HepG2 (cell line): Measurements from ENCODE around the gene SERTAD3. TPM values are rescaled to one million over a fixed set of nuclear protein-coding genes. Genes with fewer than 3 reads are reported as not detected.
A peak's percentile ranks its signal among the peaks of the same experiment; 100 is the strongest.

Source experiments
- CEBPG ChIP-seq: IDR thresholded peaks from 2 replicates; pipeline ENCODE4 v1.6.1; 2016
- CREM ChIP-seq, 2 experiments: sonication (generic) in 1 of 2; formaldehyde crosslinking in 1 of 2; IDR thresholded peaks; 2 replicates each; pipeline versions ENCODE4 v1.4.0 to v1.6.1; 2016 to 2020; ENCODE audit warnings: antibody characterized with exemption in 1 of 2, mild to moderate bottlenecking in 1 of 2, missing genetic modification reagents in 1 of 2
- ELF1 ChIP-seq: sonication (generic); formaldehyde crosslinking; IDR thresholded peaks from 2 replicates; pipeline ENCODE4 v1.4.0; 2020; ENCODE audit warnings: missing genetic modification reagents
- GABPA ChIP-seq, 2 experiments: IDR thresholded peaks; 2 replicates each; pipeline ENCODE4 v1.6.1; 2011 to 2016; ENCODE audit warnings: low read depth in 2 of 2, low read length in 1 of 2, missing biosample characterization in 1 of 2, missing genetic modification characterization in 1 of 2
- ISX ChIP-seq: sonication (generic); formaldehyde crosslinking; conservative IDR thresholded peaks from 2 replicates; pipeline ENCODE4 v1.5.0; 2020; ENCODE audit warnings: missing genetic modification reagents
- MAFK ChIP-seq, 2 experiments: IDR thresholded peaks in 1 of 2; conservative IDR thresholded peaks in 1 of 2; 2 replicates each; pipeline ENCODE4 v1.6.1; 2011; ENCODE audit warnings: improper control_type of control experiment in 2 of 2, low read length in 2 of 2
- NFKB2 ChIP-seq: sonication (generic); formaldehyde crosslinking; IDR thresholded peaks from 2 replicates; pipeline ENCODE4 v1.4.0; 2020; ENCODE audit warnings: missing genetic modification reagents, borderline replicate concordance
- PPARG ChIP-seq: conservative IDR thresholded peaks from 2 replicates; pipeline ENCODE4 v1.6.1; 2016; ENCODE audit warnings: missing biosample characterization, missing genetic modification reagents
- RFXAP ChIP-seq: sonication (generic); formaldehyde crosslinking; IDR thresholded peaks from 2 replicates; pipeline ENCODE4 v1.4.0; 2020; ENCODE audit warnings: missing genetic modification reagents, borderline replicate concordance
- SKI ChIP-seq: fragments of 450-650 bp; IDR thresholded peaks from one replicate; pipeline ENCODE4 v1.6.1; 2018; ENCODE audit warnings: mild to moderate bottlenecking; ENCODE audit not compliant: partially characterized antibody
- THAP8 ChIP-seq: sonication (generic); formaldehyde crosslinking; IDR thresholded peaks from 2 replicates; pipeline ENCODE4 v1.5.1; 2020; ENCODE audit warnings: missing genetic modification reagents, mild to moderate bottlenecking, borderline replicate concordance
- ZFP91 ChIP-seq: sonication (generic); formaldehyde crosslinking; IDR thresholded peaks from 2 replicates; pipeline ENCODE4 v1.9.0; 2022; ENCODE audit warnings: missing genetic modification reagents, mild to moderate bottlenecking, borderline replicate concordance
- ZNF18 ChIP-seq: sonication (generic); formaldehyde crosslinking; IDR thresholded peaks from 2 replicates; pipeline ENCODE4 v1.8.0; 2022; ENCODE audit warnings: mild to moderate bottlenecking, missing genetic modification reagents; ENCODE audit not compliant: insufficient replicate concordance
- ZNF180 ChIP-seq: sonication (generic); formaldehyde crosslinking; IDR thresholded peaks from 2 replicates; pipeline ENCODE4 v1.4.0; 2020; ENCODE audit warnings: low read depth, missing genetic modification reagents, borderline replicate concordance
- ZNF292 ChIP-seq: sonication (generic); formaldehyde crosslinking; IDR thresholded peaks from 2 replicates; pipeline ENCODE4 v1.8.1; 2022; ENCODE audit warnings: mild to moderate bottlenecking, low read depth, missing genetic modification reagents, borderline replicate concordance
- ZNF564 ChIP-seq: sonication (generic); formaldehyde crosslinking; IDR thresholded peaks from 2 replicates; pipeline ENCODE4 v1.8.1; 2023; ENCODE audit warnings: mild to moderate bottlenecking, missing genetic modification reagents
- ZNF605 ChIP-seq: sonication (generic); formaldehyde crosslinking; IDR thresholded peaks from 2 replicates; pipeline ENCODE4 v1.8.0; 2022; ENCODE audit warnings: mild to moderate bottlenecking, missing genetic modification reagents
- ZNF709 ChIP-seq: sonication (generic); formaldehyde crosslinking; IDR thresholded peaks from 2 replicates; pipeline ENCODE4 v1.5.0; 2020; ENCODE audit warnings: mild to moderate bottlenecking, missing genetic modification reagents
- ZNF841 ChIP-seq: sonication (generic); formaldehyde crosslinking; IDR thresholded peaks from 2 replicates; pipeline ENCODE4 v1.8.1; 2023; ENCODE audit warnings: missing genetic modification reagents, borderline replicate concordance
- polyA plus RNA-seq, 8 experiments: library from polyadenylated mRNA; depleted of rRNA in 3 of 8; stranded (reverse) in 7 of 8; unstranded in 1 of 8; fragments of >200 nt; fragmentation: Illumina TruSeq in 4 of 8; extraction: Trizol in 4 of 8; gene quantifications; 2 replicates each; pipeline versions ENCODE4 v1.2.1 to v1.2.3, GENCODE V29; 2011 to 2016; ENCODE audit warnings: low read depth in 4 of 8, missing spikeins in 1 of 8, mixed read lengths in 1 of 8; ENCODE audit not compliant: insufficient read depth in 1 of 8
- total RNA-seq, 5 experiments: library from RNA; depleted of rRNA; stranded (reverse); fragments of >200 nt; fragmentation: Illumina TruSeq; extraction: Trizol; gene quantifications; 2 replicates each; pipeline ENCODE4 v1.2.3, GENCODE V29; 2016; ENCODE audit warnings: low read depth in 1 of 5
- TF ChIP-seq, protein P1 (sequence below): sonication (generic); formaldehyde crosslinking; IDR thresholded peaks from 2 replicates; pipeline ENCODE4 v1.4.0; 2020; ENCODE audit warnings: mild to moderate bottlenecking, missing genetic modification reagents
- TF ChIP-seq, protein P2 (sequence below): IDR thresholded peaks from 2 replicates; pipeline ENCODE4 v1.6.1; 2016

Gene SERTAD3
- total and polyA plus RNA-seq, 2 of the 13 experiments (the other 11 are each of a cell fraction or from before 2014, with no cell fraction given), result 9.6 to 16.9 TPM

DNA sequence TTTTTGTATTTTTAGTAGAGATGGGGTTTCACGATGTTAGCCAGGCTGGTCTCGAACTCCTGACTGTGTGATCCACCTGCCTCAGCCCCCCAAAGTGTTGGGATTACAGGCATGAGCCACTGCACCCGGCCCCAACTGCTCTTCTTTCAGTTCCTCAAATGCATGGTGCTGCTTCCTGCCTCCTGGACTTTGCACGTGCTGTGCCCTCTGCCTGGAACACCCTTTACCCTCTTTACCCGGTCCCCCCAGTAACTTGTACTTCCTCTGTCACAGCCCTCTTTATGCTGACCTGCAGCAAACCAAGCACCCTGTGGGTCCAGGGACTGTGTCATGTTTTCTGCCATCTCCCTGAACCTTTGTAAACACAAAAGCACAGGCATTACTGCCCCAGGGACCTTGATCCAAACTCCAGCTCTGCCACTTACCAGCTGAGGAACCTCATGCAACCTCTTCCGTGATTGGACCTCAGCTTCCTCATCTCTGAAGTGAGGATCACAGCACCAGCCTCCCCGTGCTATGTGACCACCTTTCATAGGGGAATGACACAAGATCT lies 17.6 kb upstream of the SERTAD3 start (continued):
- 0 out of 2 replicates have a peak, but pooled peaks have one; percentile 22 for TF ChIP-seq ZFP91 (CRISPR knock-in tag)
- no peak for TF ChIP-seq NFKB2 (CRISPR knock-in tag)
- TF ChIP-seq, protein P1, sequence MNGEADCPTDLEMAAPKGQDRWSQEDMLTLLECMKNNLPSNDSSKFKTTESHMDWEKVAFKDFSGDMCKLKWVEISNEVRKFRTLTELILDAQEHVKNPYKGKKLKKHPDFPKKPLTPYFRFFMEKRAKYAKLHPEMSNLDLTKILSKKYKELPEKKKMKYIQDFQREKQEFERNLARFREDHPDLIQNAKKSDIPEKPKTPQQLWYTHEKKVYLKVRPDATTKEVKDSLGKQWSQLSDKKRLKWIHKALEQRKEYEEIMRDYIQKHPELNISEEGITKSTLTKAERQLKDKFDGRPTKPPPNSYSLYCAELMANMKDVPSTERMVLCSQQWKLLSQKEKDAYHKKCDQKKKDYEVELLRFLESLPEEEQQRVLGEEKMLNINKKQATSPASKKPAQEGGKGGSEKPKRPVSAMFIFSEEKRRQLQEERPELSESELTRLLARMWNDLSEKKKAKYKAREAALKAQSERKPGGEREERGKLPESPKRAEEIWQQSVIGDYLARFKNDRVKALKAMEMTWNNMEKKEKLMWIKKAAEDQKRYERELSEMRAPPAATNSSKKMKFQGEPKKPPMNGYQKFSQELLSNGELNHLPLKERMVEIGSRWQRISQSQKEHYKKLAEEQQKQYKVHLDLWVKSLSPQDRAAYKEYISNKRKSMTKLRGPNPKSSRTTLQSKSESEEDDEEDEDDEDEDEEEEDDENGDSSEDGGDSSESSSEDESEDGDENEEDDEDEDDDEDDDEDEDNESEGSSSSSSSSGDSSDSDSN (CRISPR knock-in tag), result peak; percentile 47; the same call in 1 of the 2 replicates
- TF ChIP-seq, protein P2, sequence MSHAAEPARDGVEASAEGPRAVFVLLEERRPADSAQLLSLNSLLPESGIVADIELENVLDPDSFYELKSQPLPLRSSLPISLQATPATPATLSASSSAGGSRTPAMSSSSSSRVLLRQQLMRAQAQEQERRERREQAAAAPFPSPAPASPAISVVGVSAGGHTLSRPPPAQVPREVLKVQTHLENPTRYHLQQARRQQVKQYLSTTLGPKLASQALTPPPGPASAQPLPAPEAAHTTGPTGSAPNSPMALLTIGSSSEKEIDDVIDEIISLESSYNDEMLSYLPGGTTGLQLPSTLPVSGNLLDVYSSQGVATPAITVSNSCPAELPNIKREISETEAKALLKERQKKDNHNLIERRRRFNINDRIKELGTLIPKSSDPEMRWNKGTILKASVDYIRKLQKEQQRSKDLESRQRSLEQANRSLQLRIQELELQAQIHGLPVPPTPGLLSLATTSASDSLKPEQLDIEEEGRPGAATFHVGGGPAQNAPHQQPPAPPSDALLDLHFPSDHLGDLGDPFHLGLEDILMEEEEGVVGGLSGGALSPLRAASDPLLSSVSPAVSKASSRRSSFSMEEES (CRISPR knock-in tag), result no peak
- TF ChIP-seq ZNF709, result no peak
- peak; percentile 56; the same call in 1 of the 2 replicates for TF ChIP-seq ELF1 (CRISPR knock-in tag)
- no peak for TF ChIP-seq ZNF180 (CRISPR knock-in tag)
- TF ChIP-seq ZNF18 (CRISPR knock-in tag), result no peak
- TF ChIP-seq ZNF564 (CRISPR knock-in tag), result peak; percentile 70; the same call in 1 of the 2 replicates
- TF ChIP-seq PPARG (CRISPR knock-in tag), result peak; percentile 82
- peak; percentile 34; the same call in 1 of the 2 replicates for TF ChIP-seq RFXAP
- TF ChIP-seq SKI, result no peak
- TF ChIP-seq ZNF292, result peak; percentile 82
- no peak for TF ChIP-seq ISX
- peak; percentile 28; the same call in 1 of the 2 replicates for TF ChIP-seq CREM (IDR thresholded peaks at IDR 0.05)
- no peak for TF ChIP-seq CREM (CRISPR knock-in tag; IDR thresholded peaks at IDR 0.05)
- no peak for TF ChIP-seq ZNF841
- peak; percentile 20 to 45; a peak in 2 of 4 replicates for TF ChIP-seq MAFK (conservative IDR thresholded peaks at IDR 0.05 in 1 of 2, IDR thresholded peaks at IDR 0.05 in 1 of 2; ENCODE audit: low read length in 2 of 2)
- TF ChIP-seq THAP8 (CRISPR knock-in tag), result no peak
- TF ChIP-seq ZNF605 (CRISPR knock-in tag), result 0 out of 2 replicates have a peak, but pooled peaks have one; percentile 25
- TF ChIP-seq GABPA (IDR thresholded peaks at IDR 0.05; ENCODE audit: low read depth, low read length), result no peak
- peak; percentile 78 for TF ChIP-seq GABPA (CRISPR knock-in tag; IDR thresholded peaks at IDR 0.05; ENCODE audit: low read depth)
- no peak for TF ChIP-seq CEBPG (CRISPR knock-in tag)
